PFSK-1 (cell line): ENCODE data around the gene INSIG1.

Experiments
- POLR2AphosphoS5 ChIP-seq: IDR thresholded peaks from 2 replicates; pipeline ENCODE4 v1.6.1; 2012; ENCODE audit warnings: low read depth, mild to moderate bottlenecking, control low read depth, low read length, moderate library complexity
- TAF1 ChIP-seq: IDR thresholded peaks from 2 replicates; pipeline ENCODE4 v1.6.1; 2012; ENCODE audit warnings: low read length, control low read depth, borderline replicate concordance; ENCODE audit not compliant: insufficient read depth

DNA sequence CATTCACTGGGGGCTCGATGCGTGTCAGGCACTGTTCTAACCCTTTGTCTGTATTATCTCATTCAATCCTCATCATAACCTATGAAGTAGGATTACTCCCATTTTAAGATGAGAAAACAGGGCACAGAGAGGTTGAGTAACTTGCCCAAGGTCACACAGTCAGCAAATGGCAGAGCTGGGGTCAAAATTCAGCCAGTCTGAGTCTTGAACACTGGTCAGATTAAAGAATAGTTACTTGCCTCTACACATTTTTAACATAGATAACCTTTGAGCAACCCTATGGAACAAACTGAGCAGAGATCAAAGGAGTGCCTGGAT, 27.2 kb downstream of the INSIG1 start:
- TF ChIP-seq TAF1 (no peak), POLR2AphosphoS5 (no peak)
